MG63 (cell line): ENCODE results near the gene LRRC55. TPM values are rescaled to one million over a fixed set of nuclear protein-coding genes. Genes with fewer than 3 reads are reported as not detected.

Experiments
- DNase-seq: peaks from one replicate; pipeline ENCODE4 v3.0.0-alpha.2; 2020
- H3K27me3 ChIP-seq: fragments of 250-450 bp; sonication (Bioruptor Pico); 2 replicates; pipeline ENCODE4 v1.5.1; 2020; ENCODE audit warnings: mild to moderate bottlenecking, moderate library complexity
- H3K36me3 ChIP-seq: fragments of 250-450 bp; sonication (Bioruptor Pico); 2 replicates; pipeline ENCODE4 v1.5.1; 2020; ENCODE audit warnings: mild to moderate bottlenecking, moderate library complexity
- H3K4me3 ChIP-seq: fragments of 250-450 bp; sonication (Bioruptor Pico); 2 replicates; pipeline ENCODE4 v1.5.1; 2020; ENCODE audit warnings: mild to moderate bottlenecking, moderate library complexity
- H3K9me3 ChIP-seq: fragments of 250-450 bp; sonication (Bioruptor Pico); 2 replicates; pipeline ENCODE4 v1.5.1; 2020; ENCODE audit warnings: mild to moderate bottlenecking, moderate library complexity
- total RNA-seq: library from RNA; depleted of rRNA; stranded (reverse); fragments of >200 nt; shearing (Covaris generic); gene quantifications from 2 replicates; pipeline ENCODE4 v1.2.3, GENCODE V29; 2014; ENCODE audit warnings: low replicate concordance

Gene LRRC55
- total RNA-seq, 1 experiment from 2014 or later, result not detected

GRCh38 chr11:57214494-57214893 is 32.7 kb downstream of the LRRC55 start:
- no peak overlapping the region for H3K4me3 ChIP-seq
- H3K9me3 ChIP-seq, result no peaks in the 10 kb centered on the region
- DNase-seq, result peak; percentile 72
- no peaks in the 10 kb centered on the region for H3K27me3 ChIP-seq
- no peaks in the 10 kb centered on the region for H3K36me3 ChIP-seq

GRCh38 chr11:57216463-57216862 is 34.7 kb downstream of the LRRC55 start:
- H3K27me3 ChIP-seq, result no peaks in the 10 kb centered on the region
- DNase-seq, result no peak
- H3K9me3 ChIP-seq, result no peaks in the 10 kb centered on the region
- H3K36me3 ChIP-seq, result no peaks in the 10 kb centered on the region
- H3K4me3 ChIP-seq, result no peak overlapping the region

- H3K4me3 ChIP-seq, result no peak overlapping the region
- DNase-seq, result peak; percentile 17
- no peaks in the 10 kb centered on the region for H3K9me3 ChIP-seq
- no peaks in the 10 kb centered on the region for H3K27me3 ChIP-seq
- no peaks in the 10 kb centered on the region for H3K36me3 ChIP-seq
Observed at GRCh38 chr11:57217053-57217452, 35.3 kb downstream of the LRRC55 start.

- Histone ChIP-seq H3K9me3 (no peaks in the 10 kb centered on the region), H3K27me3 (no peaks in the 10 kb centered on the region), H3K4me3 (no peak overlapping the region), H3K36me3 (no peaks in the 10 kb centered on the region)
- peak; percentile 46 for DNase-seq
Observed at GRCh38 chr11:57219021-57219627, 37.4 kb downstream of the LRRC55 start.

- Histone ChIP-seq H3K27me3 (no peaks in the 10 kb centered on the region), H3K4me3 (no peak overlapping the region), H3K36me3 (no peaks in the 10 kb centered on the region), H3K9me3 (0 out of 2 replicates have a peak, but pooled peaks cover 4% of the 10 kb centered on the region)
- no peak for DNase-seq
Observed at GRCh38 chr11:57222239-57222638, 40.5 kb downstream of the LRRC55 start.

GRCh38 chr11:57223601-57224000 is 41.8 kb downstream of the LRRC55 start:
- H3K4me3 ChIP-seq, result no peak overlapping the region
- no peaks in the 10 kb centered on the region for H3K36me3 ChIP-seq
- no peaks in the 10 kb centered on the region for H3K27me3 ChIP-seq
- DNase-seq, result no peak
- 0 out of 2 replicates have a peak, but pooled peaks cover 4% of the 10 kb centered on the region for H3K9me3 ChIP-seq

- Histone ChIP-seq H3K27me3 (no peaks in the 10 kb centered on the region), H3K36me3 (no peaks in the 10 kb centered on the region), H3K4me3 (no peak overlapping the region), H3K9me3 (0 out of 2 replicates have a peak, but pooled peaks cover 4% of the 10 kb centered on the region)
- DNase-seq, result no peak
Observed at GRCh38 chr11:57224128-57224527, 42.4 kb downstream of the LRRC55 start.

DNA sequence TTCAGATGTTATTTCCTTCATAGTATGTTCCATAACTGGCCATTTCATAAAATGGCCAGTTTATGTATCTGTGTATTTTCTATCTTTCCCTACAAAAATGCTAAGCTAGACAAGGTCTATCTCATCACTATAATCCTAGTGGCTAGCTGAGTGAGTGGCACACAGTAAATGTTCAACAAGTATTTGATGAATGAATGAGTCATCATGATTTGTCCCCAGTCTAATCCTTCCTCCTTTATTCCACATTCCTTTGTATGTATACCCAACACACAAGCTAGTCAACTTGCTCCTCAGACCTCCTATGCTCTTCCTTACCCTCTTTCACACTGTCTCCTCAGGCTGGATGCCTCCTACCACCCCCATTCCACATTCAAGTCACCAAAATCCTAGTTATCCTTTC is 42.8 kb downstream of the LRRC55 start:
- Histone ChIP-seq H3K27me3 (no peaks in the 10 kb centered on the region), H3K9me3 (0 out of 2 replicates have a peak, but pooled peaks cover 4% of the 10 kb centered on the region), H3K4me3 (no peak overlapping the region), H3K36me3 (no peaks in the 10 kb centered on the region)
- DNase-seq, result no peak

- peaks cover 5% of the 10 kb centered on the region for H3K27me3 ChIP-seq
- no peak for DNase-seq
- no peak overlapping the region for H3K4me3 ChIP-seq
- no peaks in the 10 kb centered on the region for H3K36me3 ChIP-seq
- 0 out of 2 replicates have a peak, but pooled peaks cover 4% of the 10 kb centered on the region for H3K9me3 ChIP-seq
Observed at GRCh38 chr11:57228600-57228999, 46.8 kb downstream of the LRRC55 start.

- no peak overlapping the region for H3K4me3 ChIP-seq
- no peaks in the 10 kb centered on the region for H3K9me3 ChIP-seq
- no peaks in the 10 kb centered on the region for H3K36me3 ChIP-seq
- no peak for DNase-seq
- peaks cover 5% of the 10 kb centered on the region for H3K27me3 ChIP-seq
Observed at GRCh38 chr11:57230316-57230715, 48.6 kb downstream of the LRRC55 start.

GRCh38 chr11:57230791-57231538 is 49.2 kb downstream of the LRRC55 start:
- no peaks in the 10 kb centered on the region for H3K9me3 ChIP-seq
- H3K4me3 ChIP-seq, result no peak overlapping the region
- no peak for DNase-seq
- peaks cover 5% of the 10 kb centered on the region for H3K27me3 ChIP-seq
- H3K36me3 ChIP-seq, result no peaks in the 10 kb centered on the region

GRCh38 chr11:57231539-57232253 is 49.9 kb downstream of the LRRC55 start:
- no peak for DNase-seq
- no peaks in the 10 kb centered on the region for H3K9me3 ChIP-seq
- peaks cover 5% of the 10 kb centered on the region for H3K27me3 ChIP-seq
- no peak overlapping the region for H3K4me3 ChIP-seq
- H3K36me3 ChIP-seq, result no peaks in the 10 kb centered on the region

DNA sequence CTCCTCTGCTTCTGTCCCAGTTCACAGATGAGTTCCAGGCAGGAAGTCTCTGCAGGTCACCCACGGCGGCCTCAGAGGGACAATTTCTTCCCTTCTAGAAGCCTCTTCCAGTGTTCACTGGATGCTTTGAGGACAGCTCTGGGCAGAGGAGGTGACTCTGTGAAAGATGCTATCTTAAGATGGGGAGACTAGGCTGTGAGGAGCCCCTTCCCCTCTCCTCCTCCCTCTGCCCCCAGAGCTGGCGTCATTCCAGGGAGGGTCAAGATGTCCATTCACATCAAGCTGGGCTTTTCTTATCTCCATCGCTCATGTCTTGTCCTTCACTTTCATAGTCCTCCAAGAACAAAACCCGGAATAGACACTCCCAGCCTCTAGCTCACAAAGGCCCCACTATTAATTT is 51.9 kb downstream of the LRRC55 start:
- H3K27me3 ChIP-seq, result peaks cover 5% of the 10 kb centered on the region

GRCh38 chr11:57235761-57236703 is 54.3 kb downstream of the LRRC55 start:
- Histone ChIP-seq H3K4me3 (no peak overlapping the region), H3K36me3 (no peaks in the 10 kb centered on the region), H3K9me3 (no peaks in the 10 kb centered on the region), H3K27me3 (peaks cover 5% of the 10 kb centered on the region)
- DNase-seq, result no peak

More for the DNA sequence above, 51.9 kb downstream of the LRRC55 start:
- no peak for DNase-seq
- no peak overlapping the region for H3K4me3 ChIP-seq
- no peaks in the 10 kb centered on the region for H3K9me3 ChIP-seq
- no peaks in the 10 kb centered on the region for H3K36me3 ChIP-seq

DNA sequence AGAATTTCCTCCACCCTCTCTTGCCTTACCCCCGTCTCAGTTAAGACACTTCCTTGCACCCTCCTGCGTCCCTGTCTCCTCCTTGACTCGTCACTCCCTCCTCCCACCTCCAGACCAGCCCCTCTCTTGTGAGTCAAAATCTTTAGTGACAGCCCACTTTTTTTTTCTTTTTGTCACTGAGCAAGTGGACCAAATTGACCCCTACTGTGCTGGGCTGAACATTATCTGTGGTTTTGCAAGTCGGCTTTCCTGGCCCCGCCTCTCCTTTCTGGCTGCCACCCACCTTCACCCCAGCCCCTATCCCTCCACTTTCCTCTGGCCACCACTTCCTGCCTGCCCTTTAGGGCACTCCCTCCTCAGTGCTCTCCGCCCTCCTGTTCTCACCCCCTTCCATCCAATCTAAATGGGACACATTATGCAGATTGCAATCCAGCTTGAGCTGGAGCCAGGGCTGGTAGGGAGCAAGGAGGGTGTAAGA is 55.5 kb downstream of the LRRC55 start, which contains the start of gene APLNR:
TSS of gene APLNR (minus strand) at position 47 of the 478 bp plus-strand sequence. CDS start 246 bp downstream, outside the sequence.
- Histone ChIP-seq H3K27me3 (peaks cover 5% of the 10 kb centered on the region), H3K9me3 (no peaks in the 10 kb centered on the region), H3K36me3 (no peaks in the 10 kb centered on the region), H3K4me3 (no peak within 1 kb of the TSS)
- no peak for DNase-seq

DNA sequence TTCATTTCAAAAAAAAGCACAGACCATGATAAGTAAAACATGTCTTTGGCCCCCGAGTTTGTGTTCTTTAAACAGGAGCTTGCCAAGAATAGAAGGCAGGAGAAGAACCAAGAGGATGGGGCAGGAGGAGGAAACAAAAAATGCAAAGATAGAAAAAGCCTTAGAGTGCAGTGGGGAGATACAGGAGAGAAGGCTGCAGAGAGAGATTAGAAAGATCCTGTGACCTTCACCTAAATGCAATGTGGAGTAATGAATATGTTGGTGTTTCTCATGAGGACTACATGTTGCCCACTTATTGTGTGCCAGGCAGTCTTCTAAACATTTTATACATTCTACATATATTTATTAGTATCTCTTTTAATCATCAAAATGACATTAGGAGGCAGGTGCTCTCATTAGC is 57.6 kb downstream of the LRRC55 start:
- Histone ChIP-seq H3K4me3 (no peak overlapping the region), H3K27me3 (no peaks in the 10 kb centered on the region), H3K9me3 (no peaks in the 10 kb centered on the region), H3K36me3 (no peaks in the 10 kb centered on the region)
- no peak for DNase-seq
